B cell (primary cell): Measurements from ENCODE around the gene MED27. TPM values are rescaled to one million over a fixed set of nuclear protein-coding genes. Genes with fewer than 3 reads are reported as not detected.

Source experiments
- ATAC-seq: fragments of 200-7000 bp; cut with Tn5 transposase; one replicate; pipeline ENCODE4 v1.10.0; 2021; ENCODE audit warnings: low read depth, mild to moderate bottlenecking, moderate number of reproducible peaks, moderate library complexity
- CTCF ChIA-PET: fragments of 350-600 bp; sonication (Branson Sonifier 250); formaldehyde crosslinking; loops from one replicate; lab custom pipeline; 2021; ENCODE audit warnings: antibody characterized with exemption, inconsistent platforms; lab: Charles Lee
- POLR2A ChIA-PET: fragments of 350-600 bp; sonication (Branson Sonifier 250); formaldehyde crosslinking; loops from one replicate; lab custom pipeline; 2021; ENCODE audit warnings: antibody characterized with exemption; lab: Charles Lee
- DNase-seq: peaks from one replicate; pipeline ENCODE4 v3.0.0; 2013
- H2AFZ ChIP-seq: 2 replicates; pipeline ENCODE4 v1.6.1; 2012; ENCODE audit warnings: mild to moderate bottlenecking, low read depth, low read length; ENCODE audit not compliant: insufficient read depth, poor library complexity, severe bottlenecking
- H3K27ac ChIP-seq, 2 donors: 1 replicate in 1 of 2; 2 replicates in 1 of 2; pipeline ENCODE4 v1.5.1; 2012 to 2013; ENCODE audit warnings: low read length in 2 of 2, mild to moderate bottlenecking in 2 of 2, moderate library complexity in 1 of 2
- H3K27me3 ChIP-seq, 4 experiments: fragments of 200-600 bp in 1 of 4; sonication (generic) in 1 of 4; replicated peaks in 1 of 4; 1 replicate in 2 of 4; 2 replicates in 2 of 4; pipeline versions ENCODE4 v1.6.1 to v1.7.0; 2013 to 2016; ENCODE audit warnings: low read length in 3 of 4, mild to moderate bottlenecking in 2 of 4, mixed read lengths in 1 of 4, moderate library complexity in 1 of 4; ENCODE audit not compliant: insufficient read depth in 4 of 4, control insufficient read depth in 3 of 4; ENCODE audit errors: control extremely low read depth in 1 of 4
- H3K36me3 ChIP-seq, 2 experiments: replicated peaks in 1 of 2; 1 replicate in 1 of 2; 2 replicates in 1 of 2; pipeline versions ENCODE4 v1.6.1 to v1.7.1; 2013; ENCODE audit warnings: low read length in 1 of 2; ENCODE audit not compliant: insufficient read depth in 2 of 2, control insufficient read depth in 1 of 2; ENCODE audit errors: control extremely low read depth in 1 of 2, extremely low read depth in 1 of 2
- H3K4me1 ChIP-seq, 2 donors: fragments of 200-600 bp in 1 of 2; sonication (generic) in 1 of 2; 1 replicate in 1 of 2; 2 replicates in 1 of 2; pipeline versions ENCODE4 v1.5.1 to v1.6.1; 2013 to 2017; ENCODE audit warnings: low read length in 2 of 2; ENCODE audit not compliant: control insufficient read depth in 2 of 2, insufficient read depth in 2 of 2
- H3K4me2 ChIP-seq: replicated peaks from 2 replicates; pipeline ENCODE3; 2012; ENCODE audit warnings: mild to moderate bottlenecking, low read depth, low read length; ENCODE audit not compliant: poor library complexity, severe bottlenecking
- H3K4me3 ChIP-seq, 5 experiments: fragments of 200-600 bp in 1 of 5; sonication (generic) in 1 of 5; 1 replicate in 3 of 5; 2 replicates in 2 of 5; pipeline versions ENCODE4 v1.5.1 to v1.7.0; 2011 to 2016; ENCODE audit warnings: low read length in 4 of 5, mild to moderate bottlenecking in 4 of 5, low read depth in 2 of 5, control low read depth in 1 of 5, moderate library complexity in 1 of 5; ENCODE audit not compliant: insufficient read depth in 1 of 5; ENCODE audit errors: control extremely low read depth in 1 of 5, extremely low read depth in 1 of 5
- H3K79me2 ChIP-seq: fragments of 200-600 bp; sonication (generic); one replicate; pipeline ENCODE4 v1.6.0; 2016; ENCODE audit warnings: low read length; ENCODE audit not compliant: control insufficient read depth, insufficient read depth
- H3K9ac ChIP-seq: fragments of 200-600 bp; sonication (generic); 2 replicates; pipeline ENCODE4 v1.6.1; 2017; ENCODE audit warnings: mild to moderate bottlenecking, low read length, moderate library complexity
- H3K9me3 ChIP-seq, 3 donors: one replicate each; pipeline versions ENCODE4 v1.6.1 to v1.7.1; 2013; ENCODE audit warnings: low read length in 2 of 3; ENCODE audit not compliant: control insufficient read depth in 2 of 3, insufficient read depth in 1 of 3; ENCODE audit errors: control extremely low read depth in 1 of 3
- H4K20me1 ChIP-seq: 2 replicates; pipeline ENCODE4 v1.6.0; 2012; ENCODE audit warnings: mild to moderate bottlenecking, low read length; ENCODE audit not compliant: insufficient read depth, control insufficient read depth, poor library complexity, severe bottlenecking
- H3K27ac Mint-ChIP-seq: one replicate; pipeline ENCODE4 v1.8.0; 2021; ENCODE audit warnings: mixed read lengths
- H3K27me3 Mint-ChIP-seq: one replicate; pipeline ENCODE4 v1.8.0; 2021; ENCODE audit warnings: mixed read lengths
- H3K4me1 Mint-ChIP-seq: one replicate; pipeline ENCODE4 v1.8.0; 2021; ENCODE audit warnings: mixed read lengths
- H3K4me3 Mint-ChIP-seq: one replicate; pipeline ENCODE4 v1.8.0; 2021; ENCODE audit warnings: mixed read lengths
- H3K9me3 Mint-ChIP-seq: one replicate; pipeline ENCODE4 v1.8.0; 2022; ENCODE audit warnings: mixed read lengths; ENCODE audit not compliant: insufficient read depth
- EZH2 ChIP-seq: IDR thresholded peaks from 2 replicates; pipeline ENCODE4 v1.6.1; 2012; ENCODE audit warnings: borderline replicate concordance, low read depth, mild to moderate bottlenecking, moderate library complexity, low read length; ENCODE audit not compliant: insufficient read depth, poor library complexity, severe bottlenecking
- WGBS: methylation state at CpG from one replicate; pipeline ENCODE4 v1.1.5; 2013; ENCODE audit warnings: missing lambda C conversion rate; ENCODE audit not compliant: insufficient coverage; 5-methylcytosine and 5-hydroxymethylcytosine counted together
- intact Hi-C: fragments of 100-400 bp; cut with micrococcal nuclease; formaldehyde crosslinking; loops from one replicate; pipeline ENCODE4 v1.10.0; 2022
- polyA plus RNA-seq: library from polyadenylated mRNA; depleted of rRNA; stranded (reverse); fragments of >200 nt; gene quantifications from 2 replicates; pipeline ENCODE4 v1.2.3, GENCODE V29; 2012
- total RNA-seq, 2 donors: library from RNA; stranded (reverse); fragments of 120-200 nt in 1 of 2; gene quantifications; 1 replicate in 1 of 2; 2 replicates in 1 of 2; pipeline versions ENCODE4 v1.2.3 to v1.2.4, GENCODE V29; 2013 to 2022
- TF ChIP-seq, protein P1 (sequence below): fragments of 200-600 bp; IDR thresholded peaks from one replicate; pipeline ENCODE4 v1.8.0; 2022; ENCODE audit warnings: antibody characterized with exemption, mild to moderate bottlenecking

Gene MED27
- total and polyA plus RNA-seq, 2 donors (not counting 1 experiment from before 2014, with no cell fraction given), result 17.4 to 17.7 TPM

DNA sequence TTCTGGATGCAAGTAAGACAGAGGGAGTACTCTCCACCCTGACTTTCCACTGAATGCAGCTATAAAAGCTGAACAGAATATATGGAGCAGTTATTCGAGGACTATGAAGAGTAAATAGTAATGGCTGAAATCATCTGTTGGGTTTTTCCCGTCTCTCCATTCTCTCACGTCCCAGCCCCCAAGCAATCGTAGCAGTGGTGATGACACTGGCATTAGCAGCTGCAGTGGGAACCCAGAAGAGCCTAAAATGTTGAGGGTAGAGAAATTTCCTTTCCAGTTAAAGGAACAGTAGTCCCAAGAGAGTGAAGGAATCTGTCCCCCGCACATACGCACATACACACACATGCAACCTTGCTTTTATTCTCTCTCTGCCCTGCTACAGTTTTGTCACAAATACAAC, 33.2 kb downstream of the MED27 start:
- Mint-ChIP-seq H3K4me1 (peaks cover 4% of the 10 kb centered on the region), H3K9me3 (no peaks in the 10 kb centered on the region), H3K27ac (no peak overlapping the region), H3K27me3 (no peaks in the 10 kb centered on the region), H3K4me3 (no peak overlapping the region)
- DNase-seq, result no peak
- intact Hi-C loops, result no loop called here
- H2AFZ ChIP-seq, result no peak overlapping the region
- 82% methylated on average over 2 of the region's 6 CpGs for WGBS
- H3K27ac ChIP-seq, result no peak overlapping the region
- POLR2A ChIA-PET, result no interaction called here
- ATAC-seq, result no peak
- no peak overlapping the region for H3K4me2 ChIP-seq
- TF ChIP-seq EZH2, result no peak
- TF ChIP-seq, protein P1, sequence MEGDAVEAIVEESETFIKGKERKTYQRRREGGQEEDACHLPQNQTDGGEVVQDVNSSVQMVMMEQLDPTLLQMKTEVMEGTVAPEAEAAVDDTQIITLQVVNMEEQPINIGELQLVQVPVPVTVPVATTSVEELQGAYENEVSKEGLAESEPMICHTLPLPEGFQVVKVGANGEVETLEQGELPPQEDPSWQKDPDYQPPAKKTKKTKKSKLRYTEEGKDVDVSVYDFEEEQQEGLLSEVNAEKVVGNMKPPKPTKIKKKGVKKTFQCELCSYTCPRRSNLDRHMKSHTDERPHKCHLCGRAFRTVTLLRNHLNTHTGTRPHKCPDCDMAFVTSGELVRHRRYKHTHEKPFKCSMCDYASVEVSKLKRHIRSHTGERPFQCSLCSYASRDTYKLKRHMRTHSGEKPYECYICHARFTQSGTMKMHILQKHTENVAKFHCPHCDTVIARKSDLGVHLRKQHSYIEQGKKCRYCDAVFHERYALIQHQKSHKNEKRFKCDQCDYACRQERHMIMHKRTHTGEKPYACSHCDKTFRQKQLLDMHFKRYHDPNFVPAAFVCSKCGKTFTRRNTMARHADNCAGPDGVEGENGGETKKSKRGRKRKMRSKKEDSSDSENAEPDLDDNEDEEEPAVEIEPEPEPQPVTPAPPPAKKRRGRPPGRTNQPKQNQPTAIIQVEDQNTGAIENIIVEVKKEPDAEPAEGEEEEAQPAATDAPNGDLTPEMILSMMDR, result no peak
- no peaks in the 10 kb centered on the region for H3K9me3 ChIP-seq
- peaks cover 43% of the 10 kb centered on the region for H3K79me2 ChIP-seq
- H3K9ac ChIP-seq, result no peak overlapping the region
- no peaks in the 10 kb centered on the region for H3K4me1 ChIP-seq
- peaks cover 0 to 3% of the 10 kb centered on the region in 2 experiments for H3K36me3 ChIP-seq
- CTCF ChIA-PET, result no interaction called here
- H3K27me3 ChIP-seq, result no peaks in the 10 kb centered on the region
- peaks cover 33% of the 10 kb centered on the region for H4K20me1 ChIP-seq
- H3K4me3 ChIP-seq, result no peak overlapping the region

DNA sequence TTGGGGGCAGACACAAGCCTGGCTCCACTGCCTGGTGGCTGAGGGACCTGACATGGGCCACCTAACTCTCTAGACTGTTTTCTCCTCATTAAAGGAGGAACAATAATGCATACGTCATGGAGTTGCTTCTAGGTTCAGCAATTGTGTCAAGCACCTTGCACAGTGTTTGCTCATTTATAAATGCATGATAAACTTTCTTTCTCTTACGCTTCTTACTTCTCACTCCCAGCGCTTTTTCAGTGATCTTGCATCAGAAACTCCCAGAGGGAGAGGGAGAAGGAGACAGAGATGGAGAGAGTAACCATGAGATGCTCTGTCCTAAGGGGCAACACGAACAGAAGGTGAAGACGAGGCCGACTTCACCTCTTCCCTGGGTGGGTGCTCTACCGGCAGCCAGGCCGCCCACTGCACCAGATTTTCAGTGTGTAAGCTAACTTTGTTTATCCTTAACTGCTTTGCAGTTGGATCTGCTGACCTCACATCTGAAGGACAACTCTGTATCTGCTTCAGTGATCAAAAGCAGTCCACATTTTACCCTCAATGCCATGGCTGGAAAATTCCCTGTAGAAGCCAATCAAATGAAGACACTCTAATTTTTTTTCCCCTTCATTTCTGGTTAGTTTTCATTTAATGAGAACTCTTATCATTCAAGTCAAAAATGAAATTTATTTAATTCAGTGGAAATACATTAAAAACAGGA, 35.3 kb downstream of the MED27 start:
- peaks cover 0 to 6% of the 10 kb centered on the region in 2 experiments for H3K36me3 ChIP-seq
- H3K4me3 Mint-ChIP-seq, result no peak overlapping the region
- H3K79me2 ChIP-seq, result peaks cover 44% of the 10 kb centered on the region
- no peak overlapping the region for H3K4me2 ChIP-seq
- ATAC-seq (no peak), DNase-seq (no peak)
- no peak overlapping the region for H3K27ac ChIP-seq
- no peaks in the 10 kb centered on the region for H3K27me3 Mint-ChIP-seq
- H3K9me3 ChIP-seq, result no peaks in the 10 kb centered on the region
- intact Hi-C loops, result no loop called here
- no peaks in the 10 kb centered on the region for H3K4me1 ChIP-seq
- POLR2A ChIA-PET, result no interaction called here
- no peaks in the 10 kb centered on the region for H3K9me3 Mint-ChIP-seq
- TF ChIP-seq, protein P1, result no peak
- no peak for TF ChIP-seq EZH2
- H2AFZ ChIP-seq, result no peak overlapping the region
- H3K4me3 ChIP-seq, result no peak overlapping the region
- H3K9ac ChIP-seq, result no peak overlapping the region
- H3K27ac Mint-ChIP-seq, result no peak overlapping the region
- peaks cover 6% of the 10 kb centered on the region for H3K4me1 Mint-ChIP-seq
- WGBS, result 97% methylated on average over 5 of the region's 8 CpGs
- CTCF ChIA-PET, result no interaction called here
- H3K27me3 ChIP-seq, result no peaks in the 10 kb centered on the region
- H4K20me1 ChIP-seq, result peaks cover 34% of the 10 kb centered on the region
